Endothelial cell of umbilical vein (primary cell): Measurements from ENCODE around the gene QPCTL. TPM values are rescaled to one million over a fixed set of nuclear protein-coding genes. Genes with fewer than 3 reads are reported as not detected.

Experiments
- BruUV-seq: library from RNA; stranded (reverse); fragments of 400-500 nt; replicated peaks from 2 replicates; lab custom pipeline; 2021; lab: Mats Ljungman, UMichigan
- CTCF ChIA-PET: fragments of 300-600, 350-600 bp; sonication (Branson Sonifier 250); formaldehyde crosslinking; loops from one replicate; lab custom pipeline; 2021; ENCODE audit warnings: antibody characterized with exemption, inconsistent platforms; lab: Charles Lee
- POLR2A ChIA-PET: fragments of 300-600, 350-600 bp; sonication (Branson Sonifier 250); formaldehyde crosslinking; loops from one replicate; lab custom pipeline; 2021; ENCODE audit warnings: antibody characterized with exemption, inconsistent platforms; lab: Charles Lee
- DNase-seq: peaks from one replicate; pipeline ENCODE4 v3.0.0-alpha.2; 2011; ENCODE audit warnings: low read depth, low spot score
- FAIRE-seq: peaks from 2 replicates; lab custom pipeline; 2011; peaks lifted over from hg19 to GRCh38; lab: Jason Lieb, UNC
- H2AFZ ChIP-seq: 2 replicates; pipeline ENCODE4 v1.6.0; 2012; ENCODE audit warnings: low read depth, low read length, control low read depth, inconsistent platforms
- H3K27ac ChIP-seq: 2 replicates; pipeline ENCODE4 v1.5.1; 2011; ENCODE audit warnings: low read depth, mild to moderate bottlenecking, control low read depth, low read length, moderate library complexity; ENCODE audit not compliant: insufficient read depth
- H3K27me3 ChIP-seq, 2 experiments: 2 replicates each; pipeline versions ENCODE4 v1.6.0 to v1.6.1; 2011; ENCODE audit warnings: low read length in 2 of 2, mixed read lengths in 1 of 2; ENCODE audit not compliant: control insufficient read depth in 2 of 2, insufficient read depth in 2 of 2
- H3K36me3 ChIP-seq, 2 experiments: 2 replicates in 1 of 2; 3 replicates in 1 of 2; pipeline ENCODE4 v1.5.1; 2011; ENCODE audit warnings: low read length in 2 of 2, mild to moderate bottlenecking in 1 of 2, moderate library complexity in 1 of 2; ENCODE audit not compliant: control insufficient read depth in 2 of 2, insufficient read depth in 2 of 2; ENCODE audit errors: extremely low read depth in 1 of 2
- H3K4me1 ChIP-seq: 3 replicates; pipeline ENCODE4 v1.5.1; 2011; ENCODE audit warnings: mild to moderate bottlenecking, low read length; ENCODE audit not compliant: control insufficient read depth, insufficient read depth; ENCODE audit errors: extremely low read depth
- H3K4me2 ChIP-seq: 2 replicates; pipeline ENCODE4 v1.6.1; 2011; ENCODE audit warnings: low read length, control low read depth, mixed read lengths; ENCODE audit not compliant: insufficient read depth
- H3K4me3 ChIP-seq, 3 experiments: fragments of 200-600 bp in 1 of 3; sonication (generic), shearing (Covaris generic) in 1 of 3; replicated peaks in 1 of 3; 2 replicates each; pipeline ENCODE4 v1.5.1; 2011 to 2016; ENCODE audit warnings: control low read depth in 3 of 3, low read length in 3 of 3, mild to moderate bottlenecking in 2 of 3, inconsistent platforms in 1 of 3, low read depth in 1 of 3, moderate library complexity in 1 of 3; ENCODE audit not compliant: insufficient read depth in 1 of 3
- H3K79me2 ChIP-seq: 2 replicates; pipeline ENCODE4 v1.6.0; 2012; ENCODE audit warnings: low read length, inconsistent platforms; ENCODE audit not compliant: control insufficient read depth, insufficient read depth
- H3K9ac ChIP-seq: replicated peaks from 2 replicates; pipeline ENCODE3; 2011; ENCODE audit warnings: low read length, control low read depth; ENCODE audit not compliant: insufficient read depth; ENCODE audit errors: extremely low read depth
- H3K9me1 ChIP-seq: replicated peaks from 3 replicates; pipeline ENCODE4 v1.6.0; 2011; ENCODE audit warnings: mild to moderate bottlenecking, low read length; ENCODE audit not compliant: control insufficient read depth, insufficient read depth; ENCODE audit errors: extremely low read depth
- H3K9me3 ChIP-seq: replicated peaks from 2 replicates; pipeline ENCODE4 v1.5.1; 2012; ENCODE audit warnings: low read length, inconsistent platforms; ENCODE audit not compliant: control insufficient read depth, insufficient read depth
- H4K20me1 ChIP-seq: replicated peaks from 2 replicates; pipeline ENCODE3; 2011; ENCODE audit warnings: mild to moderate bottlenecking, low read length; ENCODE audit not compliant: control insufficient read depth, insufficient read depth; ENCODE audit errors: extremely low read depth
- CTCF ChIP-seq, 2 donors: IDR thresholded peaks; 1 replicate in 1 of 2; 2 replicates in 1 of 2; pipeline ENCODE4 v1.5.1; 2011; ENCODE audit warnings: low read length in 2 of 2, mild to moderate bottlenecking in 2 of 2, moderate library complexity in 2 of 2, control low read depth in 1 of 2, inconsistent platforms in 1 of 2, low read depth in 1 of 2; ENCODE audit not compliant: insufficient read depth in 1 of 2; ENCODE audit errors: extremely low read depth in 1 of 2
- EZH2 ChIP-seq: IDR thresholded peaks from 2 replicates; pipeline ENCODE4 v1.6.1; 2012; ENCODE audit warnings: borderline replicate concordance, low read depth, mild to moderate bottlenecking, moderate library complexity, low read length, inconsistent platforms; ENCODE audit not compliant: severe bottlenecking
- FOS ChIP-seq: IDR thresholded peaks from 2 replicates; pipeline ENCODE4 v1.6.1; 2011; ENCODE audit warnings: mild to moderate bottlenecking, low read length, moderate library complexity, borderline replicate concordance; ENCODE audit not compliant: insufficient read depth
- GATA2 ChIP-seq: IDR thresholded peaks from 2 replicates; pipeline ENCODE4 v1.7.0; 2011; ENCODE audit warnings: low read depth, mild to moderate bottlenecking, moderate library complexity, mixed read lengths, low read length; ENCODE audit not compliant: insufficient read length, insufficient read depth
- JUN ChIP-seq: IDR thresholded peaks from 2 replicates; pipeline ENCODE4 v1.6.1; 2011; ENCODE audit warnings: borderline replicate concordance, low read depth; ENCODE audit not compliant: insufficient read length, insufficient read depth
- MYC ChIP-seq: IDR thresholded peaks from one replicate; pipeline ENCODE4 v1.6.1; 2011; ENCODE audit warnings: mild to moderate bottlenecking, low read depth, low read length
- POLR2A ChIP-seq: IDR thresholded peaks from 2 replicates; pipeline ENCODE4 v1.6.1; 2012; ENCODE audit warnings: low read depth, mild to moderate bottlenecking, control low read depth, low read length
- POLR2AphosphoS5 ChIP-seq: IDR thresholded peaks from 2 replicates; pipeline ENCODE4 v1.6.1; 2012; ENCODE audit warnings: low read depth, mild to moderate bottlenecking, control low read depth, low read length, moderate library complexity; ENCODE audit not compliant: insufficient read depth
- dilution Hi-C: fragments of 300-500 bp; cut with MboI; formaldehyde crosslinking; loops from one replicate; pipeline ENCODE4 v1.15.0; 2019; ENCODE audit warnings: low sequenced_read_pairs; ENCODE audit not compliant: extremely low pct_ligation_motif_present
- intact Hi-C: fragments of 100-400 bp; cut with micrococcal nuclease; formaldehyde crosslinking; loops from one replicate; pipeline ENCODE4 v1.10.0; 2022
- polyA plus RNA-seq, 4 experiments: library from polyadenylated mRNA; depleted of rRNA in 3 of 4; stranded (reverse) in 3 of 4; unstranded in 1 of 4; fragments of >200 nt; gene quantifications; 2 replicates each; pipeline versions ENCODE4 v1.2.1 to v1.2.3, GENCODE V29; 2011 to 2012; ENCODE audit warnings: missing spikeins in 1 of 4
- total RNA-seq: library from RNA; stranded (reverse); gene quantifications from 2 replicates; pipeline ENCODE4 v1.2.3, GENCODE V29; 2021
- TF ChIP-seq, protein P1 (sequence below): IDR thresholded peaks from 2 replicates; pipeline ENCODE4 v1.6.1; 2011; ENCODE audit not compliant: insufficient read depth, insufficient read length

Gene QPCTL
- total and polyA plus RNA-seq, 2 donors (not counting 3 experiments of a cell fraction or from before 2014, with no cell fraction given): 17.6 to 22.5 TPM

DNA sequence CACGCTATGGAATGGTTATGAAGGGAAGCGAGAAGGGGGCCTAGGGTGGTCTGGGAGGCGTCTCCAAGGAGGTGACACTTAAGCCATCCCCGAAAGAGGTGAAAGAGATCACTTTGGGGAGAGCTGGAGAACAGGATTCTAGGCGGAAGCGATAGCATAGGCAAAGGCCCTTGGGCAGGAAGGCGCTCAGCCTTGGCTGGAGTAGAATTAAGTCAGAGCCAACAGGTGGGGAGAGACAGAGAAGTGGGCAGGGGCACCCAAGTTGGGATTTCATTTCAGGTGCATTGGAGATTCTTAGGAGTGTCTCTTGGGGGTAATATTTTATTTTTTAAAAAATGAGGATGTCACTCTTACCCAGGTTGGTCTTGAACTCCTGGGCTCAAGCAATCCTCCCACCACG is 10.3 kb upstream of the QPCTL start:
- Histone ChIP-seq H3K27ac (no peak overlapping the region), H3K27me3 (no peaks in the 10 kb centered on the region), H3K36me3 (peaks cover 0 to 15% of the 10 kb centered on the region in 2 experiments), H3K79me2 (no peaks in the 10 kb centered on the region), H3K4me1 (peaks cover 11% of the 10 kb centered on the region), H2AFZ (peak overlapping the region; percentile 96), H4K20me1 (no peaks in the 10 kb centered on the region), H3K9ac (no peak overlapping the region), H3K4me3 (no peak overlapping the region), H3K9me3 (no peaks in the 10 kb centered on the region), H3K9me1 (no peaks in the 10 kb centered on the region), H3K4me2 (no peak overlapping the region)
- no peak for DNase-seq
- intact Hi-C loops: no loop called here
- BruUV-seq: no TSS peak
- TF ChIP-seq, protein P1, sequence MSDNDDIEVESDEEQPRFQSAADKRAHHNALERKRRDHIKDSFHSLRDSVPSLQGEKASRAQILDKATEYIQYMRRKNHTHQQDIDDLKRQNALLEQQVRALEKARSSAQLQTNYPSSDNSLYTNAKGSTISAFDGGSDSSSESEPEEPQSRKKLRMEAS: no peak
- no peak for TF ChIP-seq FOS
- POLR2A ChIA-PET: no interaction called here
- dilution Hi-C loops: no loop called here
- CTCF ChIA-PET: interaction anchor here (1.2 to 5.3 kb wide), 4 partner anchors 10 to 40 kb away, joined by 6 to 55 read pairs (median 14); partner anchors contain the start of genes QPCTL and SNRPD2
- FAIRE-seq: no peak

GRCh38 chr19:45682908-45683307 is 9.6 kb upstream of the QPCTL start:
- peaks cover 6% of the 10 kb centered on the region for H3K4me1 ChIP-seq
- H3K27me3 ChIP-seq: no peaks in the 10 kb centered on the region
- H3K36me3 ChIP-seq: peaks cover 4 to 22% of the 10 kb centered on the region in 2 experiments
- DNase-seq (no peak), FAIRE-seq (no peak)
- H3K4me2 ChIP-seq: no peak overlapping the region
- no peak overlapping the region for H3K27ac ChIP-seq
- H4K20me1 ChIP-seq: no peaks in the 10 kb centered on the region
- H3K4me3 ChIP-seq: no peak overlapping the region
- H3K9ac ChIP-seq: no peak overlapping the region
- ChIA-PET POLR2A (no interaction called here), CTCF (interaction anchor here (1.2 to 1.5 kb wide), 2 partner anchors 10 to 13 kb away, joined by 6 to 10 read pairs; partner anchors contain the start of gene QPCTL)
- no peaks in the 10 kb centered on the region for H3K9me1 ChIP-seq
- H3K79me2 ChIP-seq: no peaks in the 10 kb centered on the region
- no peaks in the 10 kb centered on the region for H3K9me3 ChIP-seq
- dilution Hi-C loops: no loop called here
- intact Hi-C loops: no loop called here
- TF ChIP-seq, protein P1: no peak
- TF ChIP-seq CTCF (IDR thresholded peaks at IDR 0.05; ENCODE audit: extremely low read depth in 1 of 2, insufficient read depth in 1 of 2, low read depth in 1 of 2, low read length in 2 of 2) (no peak), MYC (no peak), FOS (no peak), GATA2 (no peak), POLR2AphosphoS5 (no peak), POLR2A (no peak), JUN (no peak), EZH2 (no peak)
- no peak overlapping the region for H2AFZ ChIP-seq
- BruUV-seq: no TSS peak
